ENCODE results near the gene MAN1C1.
A peak's percentile ranks its signal among the peaks of the same experiment; 100 is the strongest.

Gene MAN1C1

GRCh38 chr1:25607123-25607522 lies 9.5 kb upstream of the MAN1C1 start:
- Mint-ChIP-seq H3K36me3 (ENCODE audit: low read depth) (no peaks in the 10 kb centered on the region), H3K27ac (no peak overlapping the region), H3K4me1 (peaks cover 5% of the 10 kb centered on the region), H3K9me3 (no peaks in the 10 kb centered on the region), H3K27me3 (ENCODE audit: low read depth) (peaks cover 42% of the 10 kb centered on the region), H3K4me3 (no peak overlapping the region)
- no peak for TF ChIP-seq CTCF (IDR thresholded peaks at IDR 0.05; ENCODE audit: unreplicated experiment in 3 of 3)

GRCh38 chr1:25608488-25609178 lies 8.0 kb upstream of the MAN1C1 start:
- Mint-ChIP-seq H3K27ac (no peak overlapping the region), H3K4me3 (peak overlapping the region in 2 of 3 experiments; percentile 21 to 67), H3K27me3 (ENCODE audit: low read depth) (peaks cover 57% of the 10 kb centered on the region), H3K9me3 (no peaks in the 10 kb centered on the region), H3K4me1 (peaks cover 5% of the 10 kb centered on the region), H3K36me3 (ENCODE audit: low read depth) (no peaks in the 10 kb centered on the region)
- peak; percentile 63 to 76 (median 71) for TF ChIP-seq CTCF (IDR thresholded peaks at IDR 0.05; ENCODE audit: unreplicated experiment in 3 of 3)

- no peaks in the 10 kb centered on the region for H3K9me3 Mint-ChIP-seq
- no peaks in the 10 kb centered on the region for H3K36me3 Mint-ChIP-seq (ENCODE audit: low read depth)
- no peak overlapping the region for H3K27ac Mint-ChIP-seq
- TF ChIP-seq CTCF (IDR thresholded peaks at IDR 0.05; ENCODE audit: unreplicated experiment in 3 of 3) = no peak
- H3K4me1 Mint-ChIP-seq = peaks cover 5% of the 10 kb centered on the region
- H3K27me3 Mint-ChIP-seq (ENCODE audit: low read depth) = peaks cover 68% of the 10 kb centered on the region
- H3K4me3 Mint-ChIP-seq = no peak overlapping the region
These were observed 6.7 kb upstream of the MAN1C1 start for GRCh38 chr1:25609921-25610320.

- Mint-ChIP-seq H3K4me1 (peaks cover 13% of the 10 kb centered on the region), H3K4me3 (no peak overlapping the region), H3K36me3 (ENCODE audit: low read depth) (no peaks in the 10 kb centered on the region), H3K9me3 (no peaks in the 10 kb centered on the region), H3K27ac (no peak overlapping the region), H3K27me3 (ENCODE audit: low read depth) (peaks cover 58% of the 10 kb centered on the region)
- no peak for TF ChIP-seq CTCF (IDR thresholded peaks at IDR 0.05; ENCODE audit: unreplicated experiment in 3 of 3)
These were observed 5.6 kb upstream of the MAN1C1 start for GRCh38 chr1:25610822-25611630.

GRCh38 chr1:25611843-25612242 lies 4.7 kb upstream of the MAN1C1 start:
- Mint-ChIP-seq H3K27ac (no peak overlapping the region), H3K27me3 (ENCODE audit: low read depth) (peaks cover 52% of the 10 kb centered on the region), H3K4me1 (peaks cover 13% of the 10 kb centered on the region), H3K36me3 (ENCODE audit: low read depth) (no peaks in the 10 kb centered on the region), H3K4me3 (no peak overlapping the region), H3K9me3 (no peaks in the 10 kb centered on the region)
- TF ChIP-seq CTCF (IDR thresholded peaks at IDR 0.05; ENCODE audit: unreplicated experiment in 3 of 3) = no peak

All from nephron (organoid).